HG02970 (cell line): Measurements from ENCODE around the gene SUGP2.

ENCODE experiments used
- ATAC-seq: cut with Tn5 transposase; IDR thresholded peaks from one replicate; pipeline ENCODE4 v1.9.1; 2021; ENCODE audit warnings: mild to moderate bottlenecking, moderate library complexity, moderate number of reproducible peaks; ENCODE audit not compliant: unreplicated experiment, low FRiP score

SUGP2 gene

DNA sequence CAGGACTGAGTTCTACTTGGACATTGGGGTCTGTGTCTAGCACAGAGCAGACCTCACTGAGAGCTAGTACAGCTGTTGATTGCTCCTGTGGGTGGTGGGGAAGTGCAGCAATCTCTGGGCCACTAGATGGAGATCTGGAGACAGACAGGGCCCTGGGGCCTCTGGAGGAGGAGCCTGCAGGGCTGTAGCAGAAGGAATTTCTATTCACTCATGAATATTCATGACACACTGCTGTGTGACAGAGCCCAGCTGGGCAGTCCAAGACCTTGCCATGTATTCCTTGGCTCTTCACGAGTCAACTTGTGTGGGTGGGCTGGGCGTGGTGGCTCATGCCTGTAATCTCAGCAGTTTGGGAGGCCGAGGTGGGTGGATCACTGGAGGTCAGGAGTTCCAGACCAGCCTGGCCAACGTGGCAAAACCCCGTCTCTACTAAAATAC, 37.5 kb downstream of the SUGP2 start:
- ATAC-seq, result no peak

DNA sequence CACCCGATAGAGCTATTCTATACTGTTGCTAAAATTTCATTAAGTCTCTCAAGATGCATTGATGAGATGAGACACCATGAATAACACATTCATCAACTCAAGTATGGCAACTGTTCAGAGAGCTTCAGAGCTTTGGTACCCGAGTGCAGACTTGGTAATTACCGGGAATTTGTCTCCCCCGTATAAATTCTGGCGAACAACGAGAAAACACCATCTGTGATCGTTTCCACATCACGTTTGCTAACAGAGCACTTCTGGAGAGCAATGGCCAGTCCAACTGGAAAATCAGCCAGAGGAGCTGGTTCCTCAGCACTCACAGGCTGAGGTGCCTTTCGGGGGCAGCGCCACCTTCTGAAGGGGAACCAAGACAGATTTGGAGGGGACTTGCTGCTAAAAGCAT, 40.2 kb downstream of the SUGP2 start:
- no peak for ATAC-seq

DNA sequence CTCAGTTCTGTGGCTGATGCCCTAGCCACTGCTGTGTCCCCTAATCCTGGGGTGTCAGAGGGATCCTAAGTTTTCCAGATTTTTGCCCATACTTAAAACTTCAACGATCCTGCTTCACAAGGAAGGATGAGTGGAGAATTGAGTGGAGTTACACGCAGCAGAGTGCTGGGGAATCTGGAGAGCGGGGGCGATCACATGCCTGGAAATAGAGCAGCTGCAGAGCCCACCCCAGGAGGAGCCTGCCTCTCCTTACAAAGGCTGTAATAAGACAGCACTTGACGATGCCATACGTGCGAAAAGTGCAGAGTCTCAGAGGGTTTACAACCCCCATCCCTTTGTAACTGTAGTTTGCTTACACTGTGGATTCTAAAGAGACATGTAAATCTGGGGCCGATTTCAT, 40.6 kb downstream of the SUGP2 start:
- no peak for ATAC-seq

DNA sequence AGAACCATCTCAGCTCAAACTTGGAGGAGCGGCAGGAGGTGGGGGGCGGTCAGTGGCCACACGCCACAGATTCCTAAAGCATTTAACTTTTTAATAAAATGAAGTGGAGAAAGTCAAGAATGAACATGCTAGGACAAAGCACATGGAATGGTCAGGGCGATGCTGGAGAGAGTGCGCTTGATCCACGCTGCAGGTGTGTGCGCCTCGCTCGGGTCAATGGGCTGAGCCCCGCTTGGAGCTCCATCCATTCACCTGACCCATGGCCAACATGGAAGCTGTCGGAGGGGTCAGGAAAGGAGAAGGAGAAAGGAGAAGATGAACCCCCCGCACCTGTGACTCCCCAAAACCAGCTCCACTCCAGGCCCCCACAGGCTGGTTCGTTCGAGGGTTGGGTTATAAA, 41.8 kb downstream of the SUGP2 start:
- ATAC-seq, result no peak

DNA sequence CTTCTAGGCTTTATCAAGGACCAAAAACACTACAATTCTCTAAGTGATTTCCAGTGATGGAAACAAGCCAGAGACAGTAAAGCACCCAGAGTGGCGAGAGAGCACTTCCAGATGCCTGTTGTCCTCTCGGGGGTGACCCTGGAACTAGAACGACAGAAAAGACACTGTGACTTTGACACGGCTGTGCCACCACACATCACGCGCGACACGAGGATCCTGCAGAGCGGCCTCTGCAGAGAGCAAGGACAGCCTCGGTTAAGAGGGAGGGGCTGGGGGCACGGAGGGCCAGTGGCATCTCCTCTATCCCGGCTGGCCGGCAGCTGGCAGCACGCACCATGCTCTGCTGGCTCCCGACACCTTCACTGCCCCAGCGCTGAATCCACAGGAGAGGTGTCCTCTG, 42.3 kb downstream of the SUGP2 start:
- ATAC-seq, result no peak

DNA sequence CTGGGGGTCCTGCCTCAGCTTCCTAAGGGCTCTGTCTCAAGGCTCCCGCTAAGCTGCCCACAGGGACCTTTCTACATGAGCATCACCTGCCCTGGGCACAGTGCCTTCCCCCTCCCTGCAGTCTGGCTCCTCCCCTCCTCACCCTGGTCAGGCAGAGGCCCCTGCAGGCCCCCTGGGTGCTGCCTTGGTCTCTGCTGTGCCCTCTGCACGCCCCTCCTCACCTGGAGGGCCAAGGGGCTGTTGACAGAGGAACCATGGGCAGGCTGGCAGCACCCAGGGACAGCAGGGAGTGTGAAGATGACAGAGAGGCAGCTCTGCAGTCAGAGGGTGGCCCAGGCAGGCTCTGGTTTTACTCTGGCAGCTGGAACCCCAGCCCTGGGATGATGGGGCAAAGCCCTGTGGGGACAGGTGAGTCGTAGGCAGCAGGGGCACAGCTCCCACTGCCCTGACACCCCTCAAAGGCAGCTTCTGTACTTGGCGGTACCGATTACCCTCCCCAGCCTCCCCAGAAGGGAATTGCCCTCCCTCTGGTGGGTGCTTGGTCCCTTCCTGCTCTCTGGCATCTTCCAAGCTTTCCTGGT, 43.1 kb downstream of the SUGP2 start:
- ATAC-seq, result no peak

DNA sequence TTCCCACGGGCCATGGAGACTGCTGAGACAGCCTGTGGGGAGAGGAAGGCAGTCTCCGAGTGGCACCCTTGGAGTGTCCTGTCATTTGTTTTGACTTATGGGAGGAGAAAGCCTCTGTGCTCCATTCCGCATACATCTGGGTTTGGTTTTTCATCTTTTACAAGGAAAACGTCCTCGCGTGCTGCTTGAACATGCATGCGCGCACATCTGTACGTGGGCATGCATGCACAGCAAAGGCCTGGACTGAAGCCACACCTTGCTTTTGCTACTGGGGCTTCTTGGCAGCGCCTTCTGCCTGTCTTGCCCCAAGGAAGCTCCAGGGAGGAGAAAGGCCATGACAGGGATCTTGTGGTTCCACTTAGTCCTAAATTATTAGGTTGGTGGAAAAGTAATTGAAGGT, 44.0 kb downstream of the SUGP2 start:
- ATAC-seq, result no peak

DNA sequence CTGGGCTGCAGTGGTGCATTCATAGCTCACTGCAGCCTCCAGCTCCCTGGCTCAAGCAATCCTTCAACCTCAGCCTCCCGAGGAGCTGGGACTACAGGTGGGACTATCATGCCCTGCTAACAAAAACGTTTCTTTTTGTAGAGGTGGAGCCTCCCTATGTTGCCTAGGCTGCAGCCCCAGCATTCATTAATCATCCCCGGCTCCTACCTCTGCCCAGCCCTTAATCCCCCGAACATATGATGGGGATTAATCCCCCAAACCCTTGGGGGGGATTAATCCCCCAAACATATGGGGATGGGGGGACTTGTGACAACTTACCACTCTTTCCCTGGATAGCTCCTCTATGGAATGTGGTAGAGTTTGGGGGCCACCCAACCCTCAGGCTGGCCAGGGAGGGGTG, 45.9 kb downstream of the SUGP2 start:
- no peak for ATAC-seq

DNA sequence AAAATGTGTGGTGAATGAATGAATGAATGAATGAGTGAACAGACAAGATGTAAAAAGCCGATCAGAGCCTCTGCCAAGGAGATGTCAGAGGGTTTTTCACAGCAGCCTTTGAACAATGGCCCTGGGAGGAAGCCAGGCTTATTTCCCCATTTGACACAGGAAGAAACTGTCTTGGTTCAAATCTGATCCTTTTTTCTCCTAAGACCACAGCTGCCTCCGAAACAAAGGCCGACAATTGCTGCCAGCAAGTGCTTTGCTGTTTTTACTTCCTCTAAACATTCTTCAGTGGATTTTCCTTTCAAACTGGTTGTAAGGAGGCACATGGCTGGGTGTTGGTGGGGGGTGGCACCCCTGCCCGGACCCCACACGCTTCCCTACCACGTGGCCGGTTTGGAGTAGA, 48.1 kb downstream of the SUGP2 start:
- ATAC-seq, result no peak

DNA sequence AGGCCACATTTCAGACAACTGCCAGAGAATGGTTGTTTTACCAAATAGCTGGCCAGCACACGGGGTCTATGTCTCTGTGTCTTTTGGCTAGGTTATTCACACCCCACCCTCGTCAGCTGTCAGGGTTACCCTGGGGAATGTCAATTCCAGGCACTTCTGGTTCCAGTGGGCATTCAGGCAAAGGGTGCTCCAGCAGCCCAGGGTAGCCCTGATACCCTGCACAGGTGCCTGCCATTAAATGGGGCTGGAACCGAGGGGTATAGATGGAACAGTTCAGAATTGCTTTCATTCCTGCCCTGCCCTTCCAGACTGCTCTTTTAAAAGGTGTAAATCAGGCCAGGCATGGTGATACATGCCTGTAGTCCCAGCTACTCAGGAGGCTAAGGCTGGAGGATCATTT, 49.1 kb downstream of the SUGP2 start:
- ATAC-seq, result no peak

DNA sequence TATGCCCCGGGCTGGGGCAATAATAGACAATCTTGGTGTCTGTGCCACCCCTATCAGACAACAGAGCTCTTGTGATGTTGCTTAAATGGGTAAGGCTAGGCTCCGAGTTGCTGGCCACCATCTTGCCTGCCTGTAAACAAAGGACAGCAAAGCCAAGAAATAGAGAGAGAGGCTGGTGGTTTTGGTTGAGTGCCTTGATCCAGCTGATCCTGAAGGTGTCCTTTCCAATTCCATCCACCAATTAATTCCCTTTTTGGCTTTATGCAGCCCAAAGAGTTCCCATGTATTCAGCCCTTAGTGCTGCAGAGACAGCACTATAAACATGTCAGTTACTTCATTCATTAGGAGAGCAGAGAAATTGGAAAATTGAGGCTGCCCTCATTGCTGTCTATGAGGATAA, 50.6 kb downstream of the SUGP2 start:
- no peak for ATAC-seq

DNA sequence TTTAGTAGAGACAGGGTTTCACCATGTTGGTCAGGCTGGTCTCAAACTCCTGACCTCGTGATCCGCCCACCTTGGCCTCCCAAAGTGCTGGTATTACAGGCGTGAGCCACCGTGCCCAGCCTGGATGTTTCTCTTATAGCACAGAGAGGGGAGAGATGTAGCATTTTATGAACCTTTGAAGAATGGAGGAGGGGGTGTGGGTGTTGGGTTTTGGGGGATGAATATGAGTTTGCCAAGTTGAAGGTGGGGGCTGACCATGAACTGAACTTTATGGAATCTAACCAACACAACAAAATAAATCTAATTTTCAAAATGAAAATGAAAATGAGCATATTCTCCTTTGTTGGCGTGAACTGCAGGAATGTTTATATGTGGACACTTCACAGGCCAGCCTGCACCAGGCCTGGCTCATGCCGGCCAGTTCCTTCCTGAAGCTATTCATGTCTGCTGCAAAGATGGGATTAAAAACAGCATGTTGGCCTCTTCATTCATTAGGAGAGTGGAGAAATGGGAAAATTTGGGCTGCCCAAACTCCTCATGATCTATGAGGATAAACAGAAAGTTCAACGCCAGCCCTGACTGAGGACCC, 52.8 kb downstream of the SUGP2 start:
- ATAC-seq, result no peak

DNA sequence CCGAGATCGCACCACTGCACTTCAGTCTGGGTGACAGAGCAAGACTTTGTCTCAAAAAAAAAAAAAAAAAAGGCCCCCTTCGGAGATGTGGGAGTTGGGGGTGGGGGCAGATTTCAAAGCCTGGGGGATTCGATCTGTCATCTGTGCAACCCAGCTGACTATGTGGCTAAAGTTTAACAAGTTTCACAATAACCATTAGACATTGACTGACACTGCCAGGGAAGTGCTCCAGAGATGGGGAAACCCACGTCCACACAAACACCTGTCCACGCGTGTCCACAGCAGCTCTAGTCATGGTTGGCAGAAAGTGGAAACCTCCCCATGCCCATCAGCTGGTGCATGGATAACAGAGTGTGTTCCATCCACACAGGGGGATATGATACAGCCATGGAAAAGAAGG, 54.7 kb downstream of the SUGP2 start:
- ATAC-seq, result no peak

DNA sequence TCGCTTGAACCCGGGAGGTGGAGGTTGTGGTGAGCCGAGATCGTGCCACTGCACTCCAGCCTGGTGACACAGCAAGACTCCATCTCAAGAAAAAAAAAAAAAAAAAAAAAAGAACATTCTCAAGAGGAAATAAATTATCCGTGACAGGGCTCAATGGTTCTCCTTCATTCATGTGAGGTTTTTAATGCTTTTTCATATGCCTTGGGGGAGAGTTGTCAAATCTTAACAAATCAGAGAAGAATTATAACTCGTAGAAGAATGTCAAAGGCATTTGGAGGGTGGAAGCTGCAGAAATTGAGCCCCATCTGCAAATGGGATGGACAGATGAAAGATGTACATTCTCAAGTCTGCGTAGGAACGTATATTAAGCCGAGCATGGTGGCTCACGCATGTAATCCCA, 57.4 kb downstream of the SUGP2 start:
- ATAC-seq, result no peak

DNA sequence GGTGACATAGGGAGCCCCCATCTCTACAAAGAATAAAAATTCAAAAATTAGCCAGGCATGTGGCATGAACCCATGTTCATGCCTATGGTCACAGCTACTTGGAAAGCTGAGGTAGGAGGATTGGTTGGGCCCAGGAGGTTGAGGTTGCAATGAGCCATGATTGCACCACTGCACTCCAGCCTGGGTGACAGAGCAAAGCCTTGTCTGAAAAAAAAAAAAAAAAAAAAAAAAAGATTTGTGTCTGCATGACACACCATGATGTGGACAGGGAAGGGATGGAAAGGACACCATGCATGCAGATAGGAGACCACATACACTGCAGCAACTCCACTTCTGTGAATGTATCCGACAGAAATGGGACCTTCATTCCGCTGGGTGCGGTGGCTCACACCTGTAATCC, 58.3 kb downstream of the SUGP2 start:
- no peak for ATAC-seq

DNA sequence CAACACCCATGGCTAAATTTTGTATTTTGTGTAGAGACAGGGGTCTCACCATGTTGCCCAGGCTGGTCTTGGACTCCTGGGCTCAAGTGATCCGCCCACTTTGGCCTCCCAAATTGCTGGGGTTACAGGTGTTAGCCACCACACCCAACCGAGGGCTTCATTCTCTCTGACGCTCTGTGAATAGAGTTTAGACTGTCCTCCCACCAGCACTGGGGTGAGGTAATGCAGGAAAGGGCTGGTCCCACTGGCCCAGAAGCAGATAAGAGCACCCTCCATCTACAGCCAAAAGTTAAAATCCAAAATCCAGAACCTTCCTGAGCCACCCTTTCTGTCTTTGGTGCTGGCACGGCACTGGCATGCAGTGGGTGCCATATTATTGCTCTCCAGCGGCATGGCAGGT, 60.5 kb downstream of the SUGP2 start:
- no peak for ATAC-seq

DNA sequence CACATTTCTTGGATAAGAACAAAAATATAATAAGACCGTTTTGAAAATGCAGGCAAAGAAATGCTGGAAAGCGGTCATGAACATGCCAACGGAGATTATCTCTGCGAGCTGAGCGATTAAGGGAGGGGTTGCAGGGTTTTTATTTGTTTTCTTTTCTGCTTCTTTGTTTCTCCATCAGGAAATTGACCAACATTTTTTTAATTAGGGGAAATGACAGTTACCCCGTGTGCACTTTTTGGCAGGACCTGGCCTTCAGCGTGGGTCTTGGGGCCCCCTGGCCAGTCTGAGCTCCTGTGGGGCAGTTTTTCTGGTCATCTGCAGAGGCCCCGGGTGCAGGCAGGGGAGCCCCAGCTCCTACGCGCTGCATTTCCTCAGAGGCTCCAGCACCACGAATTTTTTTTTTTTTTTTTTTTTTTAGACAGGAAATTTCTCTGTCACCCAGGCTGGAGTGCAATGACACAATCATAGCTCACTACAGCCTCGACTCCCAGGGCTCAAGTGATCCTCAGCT, 61.0 kb downstream of the SUGP2 start:
- no peak for ATAC-seq

DNA sequence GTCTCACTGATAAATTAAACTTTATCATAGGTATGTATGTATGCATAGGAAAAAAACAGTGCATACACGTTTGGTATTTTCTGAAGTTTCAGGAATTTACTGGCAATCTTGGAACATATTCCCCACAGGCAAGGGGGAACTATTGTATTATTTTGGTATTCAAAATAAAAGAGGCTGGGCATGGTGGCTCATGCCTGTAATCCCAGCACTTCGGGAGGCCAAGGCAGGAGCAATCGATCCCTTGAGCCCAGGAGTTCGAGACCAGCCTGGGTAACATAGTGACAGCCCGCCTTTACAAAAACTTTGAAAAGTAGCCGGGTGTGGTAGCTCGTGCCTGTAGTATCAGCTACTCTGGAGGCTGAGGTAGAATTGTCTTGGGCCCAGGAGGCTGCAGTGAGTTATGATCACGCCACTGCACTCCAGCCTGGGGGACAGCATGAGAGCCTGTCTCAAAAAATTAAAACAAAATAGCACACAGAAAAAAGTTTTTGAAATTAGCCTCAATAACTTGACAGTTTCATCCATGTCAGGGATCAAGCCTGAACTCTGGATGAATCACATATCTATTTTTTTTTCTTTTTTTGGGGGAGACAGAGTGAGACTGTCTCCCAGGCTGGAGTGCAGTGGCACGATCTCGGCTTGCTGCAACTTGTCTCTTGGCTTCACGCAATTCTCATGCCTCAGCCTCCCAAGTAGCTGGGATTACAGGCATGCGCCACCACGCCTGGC, 63.2 kb downstream of the SUGP2 start:
- no peak for ATAC-seq

DNA sequence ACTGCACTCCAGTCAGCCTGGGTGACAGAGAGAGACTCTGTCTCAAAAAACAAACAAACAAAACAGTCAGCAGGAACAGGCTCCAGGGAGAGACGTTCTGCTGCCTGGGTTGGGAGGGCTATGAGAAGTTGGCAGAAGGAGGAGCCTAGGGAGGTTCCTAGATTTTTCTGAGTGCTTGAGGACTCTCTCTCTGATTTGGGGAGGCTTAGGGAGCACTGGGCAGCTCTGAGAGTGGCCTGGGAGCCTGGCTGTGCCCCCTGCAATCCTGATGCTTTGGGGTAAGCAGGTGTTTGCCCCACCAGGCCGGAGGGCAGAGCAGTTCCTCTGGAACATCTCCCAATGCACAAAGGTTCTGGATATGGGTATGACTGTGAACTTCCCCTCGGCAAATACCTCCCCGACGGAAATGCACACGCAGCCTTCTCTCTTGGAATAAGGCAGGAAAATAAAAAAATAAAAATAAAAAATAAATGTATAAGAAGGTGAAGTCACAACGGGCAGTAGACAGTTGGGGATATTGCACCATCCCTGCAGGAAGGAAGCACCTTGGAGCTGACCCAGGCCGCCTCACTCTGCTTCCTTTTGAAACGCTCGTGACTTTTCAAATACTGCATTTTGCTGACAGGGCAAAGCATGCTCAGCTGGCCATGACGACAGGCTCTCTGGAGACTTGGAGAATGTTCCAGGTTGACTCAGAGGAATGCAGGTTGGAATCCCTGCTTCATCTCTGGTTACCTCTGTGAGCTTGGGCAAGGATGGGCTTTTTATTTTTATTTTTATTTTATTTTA, 65.8 kb downstream of the SUGP2 start:
- ATAC-seq, result no peak

DNA sequence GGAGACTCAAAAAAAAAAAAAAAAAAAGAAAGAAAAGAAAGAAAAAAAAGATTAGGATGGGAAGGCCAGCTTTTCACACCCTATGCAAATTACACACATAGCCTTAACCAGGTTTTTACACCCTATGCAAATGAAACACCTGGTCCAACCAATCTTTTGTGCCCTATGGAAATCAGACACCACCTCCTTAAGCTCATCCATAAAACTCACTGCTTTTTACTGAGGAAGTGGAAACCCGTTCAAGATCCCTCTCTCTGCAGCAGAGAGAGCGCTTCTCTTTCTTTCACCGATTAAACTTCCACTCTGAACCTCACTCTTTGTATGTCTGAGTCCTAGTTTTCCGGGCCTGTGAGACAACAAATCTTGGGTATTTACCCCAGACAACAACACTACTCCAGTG, 67.0 kb downstream of the SUGP2 start:
- ATAC-seq, result no peak

DNA sequence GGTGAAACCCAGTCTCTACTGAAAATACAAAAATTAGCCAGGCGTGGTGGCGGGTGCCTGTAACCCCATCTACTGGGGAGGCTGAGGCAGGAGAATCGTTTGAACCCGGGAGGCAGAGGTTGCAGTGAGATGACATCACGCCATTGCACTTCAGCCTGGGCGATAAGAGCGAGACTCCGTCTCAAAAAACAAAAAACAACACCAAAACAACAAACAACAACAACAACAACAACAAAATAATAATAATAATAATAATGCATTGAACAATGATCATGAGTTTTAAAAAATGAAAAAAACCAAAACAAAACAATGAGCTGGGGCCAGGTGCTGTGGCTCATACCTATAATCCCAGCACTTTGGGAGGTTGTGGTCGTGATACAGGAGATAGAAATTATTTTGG, 69.2 kb downstream of the SUGP2 start:
- ATAC-seq, result no peak
